Prostate gland (tissue), 2 donors: ENCODE data around the gene GLB1L. TPM values are rescaled to one million over a fixed set of nuclear protein-coding genes. Genes with fewer than 3 reads are reported as not detected.

Experiments
- DNase-seq: peaks from one replicate; pipeline ENCODE4 v3.0.0-alpha.2; 2019; ENCODE audit warnings: low spot score
- H3K27ac ChIP-seq, 2 donors: fragments of 200-600 bp; sonication (generic); 2 replicates each; pipeline ENCODE4 v1.5.1; 2017 to 2019
- H3K27me3 ChIP-seq: fragments of 200-600 bp; sonication (generic); replicated peaks from 2 replicates; pipeline ENCODE4 v1.5.1; 2019; ENCODE audit not compliant: insufficient read depth
- H3K36me3 ChIP-seq, 2 donors: fragments of 200-600 bp; sonication (generic); 1 replicate in 1 of 2; 2 replicates in 1 of 2; pipeline versions ENCODE4 v1.5.1 to v1.8.1; 2017 to 2019
- H3K4me1 ChIP-seq: fragments of 200-600 bp; sonication (generic); replicated peaks from 2 replicates; pipeline ENCODE4 v1.5.1; 2019
- H3K4me3 ChIP-seq, 2 donors: fragments of 200-600 bp; sonication (generic); 2 replicates each; pipeline ENCODE4 v1.5.1; 2017 to 2019
- H3K9me3 ChIP-seq: fragments of 200-600 bp; sonication (generic); 2 replicates; pipeline ENCODE4 v1.5.1; 2017
- POLR2A ChIP-seq: fragments of 450-650 bp; IDR thresholded peaks from one replicate; pipeline ENCODE4 v1.6.1; 2016; ENCODE audit warnings: antibody characterized with exemption, mild to moderate bottlenecking
- POLR2AphosphoS5 ChIP-seq: sonication (generic); formaldehyde crosslinking; IDR thresholded peaks from one replicate; pipeline ENCODE4 v1.6.1; 2017; ENCODE audit warnings: antibody characterized with exemption
- WGBS: methylation state at CpG from one replicate; pipeline ENCODE4 v1.1.5; 2018; 5-methylcytosine and 5-hydroxymethylcytosine counted together
- intact Hi-C: fragments of 100-400 bp; cut with DNase I; formaldehyde crosslinking; loops from one replicate; pipeline ENCODE4 v1.14.2; 2022
- total RNA-seq, 2 donors: library from RNA; depleted of rRNA; stranded (reverse); fragments of >200 nt; gene quantifications; one replicate each; pipeline ENCODE4 v1.1.0, GENCODE V29; 2016
- TF ChIP-seq, protein P1 (sequence below), 4 experiments: fragments of 200-600 bp in 2 of 4; fragments of 450-650 bp in 2 of 4; sonication (generic) in 2 of 4; IDR thresholded peaks; 1 replicate in 3 of 4; 2 replicates in 1 of 4; pipeline ENCODE4 v1.5.1; 2016 to 2019; ENCODE audit warnings: antibody characterized with exemption in 4 of 4, mild to moderate bottlenecking in 2 of 4, moderate library complexity in 2 of 4

Gene GLB1L
- total RNA-seq, 2 donors from 2014 or later: 23.1 to 25.0 TPM

DNA sequence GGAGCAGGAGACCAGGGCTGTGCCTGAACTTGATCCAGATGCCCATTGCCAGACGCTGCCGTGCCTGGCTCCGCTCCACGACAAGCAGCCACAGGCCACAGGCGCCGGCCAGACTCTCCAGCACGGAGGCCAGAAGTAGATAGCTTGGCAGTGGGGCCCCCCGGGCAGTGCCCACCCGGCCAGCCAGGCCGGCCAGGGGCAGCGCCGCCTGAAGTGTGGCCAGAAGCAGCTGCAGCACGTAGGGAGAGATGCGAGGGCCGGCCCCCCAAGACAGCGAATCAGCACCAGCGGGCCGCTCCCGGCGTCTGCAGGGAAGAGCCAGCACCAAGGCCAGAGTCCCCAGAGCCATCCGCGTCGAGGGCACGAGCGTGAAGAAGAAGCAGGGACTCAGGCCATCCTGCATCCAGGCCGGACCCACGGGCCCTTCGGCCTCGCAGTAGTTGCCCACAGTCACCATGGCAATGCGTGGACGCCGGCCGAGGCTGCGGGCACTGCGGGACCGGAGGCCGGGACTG, 27.0 kb downstream of the GLB1L start:
- DNase-seq: peak; percentile 73
- peaks cover 22% of the 10 kb centered on the region for H3K4me1 ChIP-seq
- peak overlapping the region; percentile 42 to 46 for H3K4me3 ChIP-seq
- WGBS: under 1% methylated on average over 22 of the region's 37 CpGs
- no peaks in the 10 kb centered on the region for H3K27me3 ChIP-seq
- intact Hi-C loops: loop anchor here (5.0 to 10.0 kb wide), 2 partner anchors 41 to 77 kb away; partner anchors contain the start of genes CNPPD1 and RETREG2
- H3K9me3 ChIP-seq: no peaks in the 10 kb centered on the region
- H3K36me3 ChIP-seq: peaks cover 21 to 27% of the 10 kb centered on the region in 2 donors
- H3K27ac ChIP-seq: peak overlapping the region; percentile 88 to 89
- TF ChIP-seq, protein P1, sequence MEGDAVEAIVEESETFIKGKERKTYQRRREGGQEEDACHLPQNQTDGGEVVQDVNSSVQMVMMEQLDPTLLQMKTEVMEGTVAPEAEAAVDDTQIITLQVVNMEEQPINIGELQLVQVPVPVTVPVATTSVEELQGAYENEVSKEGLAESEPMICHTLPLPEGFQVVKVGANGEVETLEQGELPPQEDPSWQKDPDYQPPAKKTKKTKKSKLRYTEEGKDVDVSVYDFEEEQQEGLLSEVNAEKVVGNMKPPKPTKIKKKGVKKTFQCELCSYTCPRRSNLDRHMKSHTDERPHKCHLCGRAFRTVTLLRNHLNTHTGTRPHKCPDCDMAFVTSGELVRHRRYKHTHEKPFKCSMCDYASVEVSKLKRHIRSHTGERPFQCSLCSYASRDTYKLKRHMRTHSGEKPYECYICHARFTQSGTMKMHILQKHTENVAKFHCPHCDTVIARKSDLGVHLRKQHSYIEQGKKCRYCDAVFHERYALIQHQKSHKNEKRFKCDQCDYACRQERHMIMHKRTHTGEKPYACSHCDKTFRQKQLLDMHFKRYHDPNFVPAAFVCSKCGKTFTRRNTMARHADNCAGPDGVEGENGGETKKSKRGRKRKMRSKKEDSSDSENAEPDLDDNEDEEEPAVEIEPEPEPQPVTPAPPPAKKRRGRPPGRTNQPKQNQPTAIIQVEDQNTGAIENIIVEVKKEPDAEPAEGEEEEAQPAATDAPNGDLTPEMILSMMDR (IDR thresholded peaks at IDR 0.05): peak in 1 of 4 experiments; percentile 2
- TF ChIP-seq POLR2AphosphoS5 (no peak), POLR2A (no peak)

DNA sequence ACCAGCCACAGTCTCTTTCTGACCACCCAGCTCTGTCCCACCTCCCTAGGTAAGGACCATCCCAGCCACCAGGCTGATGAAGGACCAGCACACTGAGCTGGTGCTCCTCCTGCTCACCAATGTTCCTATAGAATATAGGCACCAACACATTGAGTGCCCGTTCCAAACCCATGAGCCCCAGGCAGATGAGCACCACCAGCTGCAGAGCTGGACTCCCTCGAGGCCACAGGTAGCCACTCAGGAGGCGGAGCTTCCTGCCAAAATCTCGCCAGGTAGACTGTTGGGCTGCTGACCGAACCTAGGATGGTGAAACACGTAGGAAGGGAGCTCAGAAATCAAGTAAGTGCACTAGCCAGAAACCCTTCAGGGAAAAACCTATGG, 28.7 kb downstream of the GLB1L start:
- intact Hi-C loops: loop anchor here (5.0 to 10.0 kb wide), 2 partner anchors 39 to 78 kb away; partner anchors contain the start of genes CNPPD1 and RETREG2
- Histone ChIP-seq H3K9me3 (no peaks in the 10 kb centered on the region), H3K36me3 (peaks cover 10 to 12% of the 10 kb centered on the region in 2 donors), H3K27me3 (no peaks in the 10 kb centered on the region), H3K4me3 (no peak overlapping the region), H3K4me1 (peaks cover 22% of the 10 kb centered on the region), H3K27ac (no peak overlapping the region)
- no peak for DNase-seq
- WGBS: 90% methylated on average over 6 of the region's 6 CpGs
- TF ChIP-seq, protein P1 (IDR thresholded peaks at IDR 0.05): no peak
- TF ChIP-seq POLR2A: no peak
- no peak for TF ChIP-seq POLR2AphosphoS5

DNA sequence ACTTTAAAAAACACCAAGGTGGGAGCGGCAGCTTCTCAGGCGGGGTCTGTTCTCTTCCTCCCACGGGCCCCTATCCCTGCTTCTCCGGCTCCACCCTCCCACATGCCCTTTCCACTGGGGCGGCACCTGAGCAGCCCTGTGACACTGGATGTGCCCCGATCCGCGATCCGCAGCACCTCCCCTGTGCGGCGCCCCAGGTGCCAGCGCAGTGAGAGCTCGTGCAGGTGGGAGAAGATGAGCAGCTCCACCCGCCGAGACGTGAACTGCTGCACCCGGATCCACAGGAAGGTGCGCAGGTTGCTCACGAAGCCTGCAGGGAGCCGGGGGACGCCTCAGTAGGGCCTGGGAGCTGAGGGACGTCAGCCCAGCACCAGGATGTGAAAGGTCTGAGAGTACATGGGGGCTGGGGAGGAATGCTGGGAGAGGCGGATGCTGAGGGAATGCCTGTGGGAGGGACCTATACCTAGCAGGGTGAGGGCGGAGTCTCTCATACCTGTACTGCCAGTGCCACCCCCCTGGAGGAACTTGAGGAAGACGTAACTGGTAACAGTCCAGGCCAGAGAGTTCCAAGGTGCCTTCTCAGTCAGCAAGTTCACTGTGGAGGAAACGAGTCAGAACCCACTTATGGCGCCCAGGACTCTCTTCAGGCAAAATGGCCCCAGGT, 29.2 kb downstream of the GLB1L start:
- Histone ChIP-seq H3K9me3 (no peaks in the 10 kb centered on the region), H3K27ac (no peak overlapping the region), H3K4me3 (no peak overlapping the region), H3K36me3 (peaks cover 10 to 11% of the 10 kb centered on the region in 2 donors), H3K4me1 (peaks cover 22% of the 10 kb centered on the region), H3K27me3 (no peaks in the 10 kb centered on the region)
- DNase-seq: no peak
- 91% methylated on average over 27 of the region's 27 CpGs for WGBS
- intact Hi-C loops: loop anchor here (5.0 to 10.0 kb wide), 2 partner anchors 39 to 79 kb away; partner anchors contain the start of genes CNPPD1 and RETREG2
- no peak for TF ChIP-seq POLR2A
- TF ChIP-seq, protein P1 (IDR thresholded peaks at IDR 0.05): no peak
- TF ChIP-seq POLR2AphosphoS5: no peak

DNA sequence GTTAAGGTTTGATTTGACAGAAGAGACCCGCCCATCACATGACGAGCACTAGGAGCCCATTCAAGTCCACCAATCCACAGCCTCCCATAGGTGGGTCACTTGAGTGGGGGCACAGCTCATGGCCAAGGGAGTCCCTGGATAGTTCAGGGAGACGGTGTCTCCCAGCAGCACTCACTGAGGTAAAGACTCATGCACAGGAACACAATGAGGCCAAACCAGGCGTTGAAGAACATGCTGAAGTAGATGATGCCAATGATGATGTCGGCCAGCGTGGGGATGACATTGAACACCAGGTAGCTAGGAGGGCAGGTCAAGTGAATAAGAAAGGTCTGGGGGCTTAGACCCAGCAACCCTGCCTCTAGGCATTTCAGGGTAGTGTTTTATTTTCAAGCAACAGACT, 30.5 kb downstream of the GLB1L start:
- Histone ChIP-seq H3K4me1 (peaks cover 22% of the 10 kb centered on the region), H3K9me3 (no peaks in the 10 kb centered on the region), H3K27ac (no peak overlapping the region), H3K27me3 (no peaks in the 10 kb centered on the region), H3K36me3 (peaks cover 6 to 11% of the 10 kb centered on the region in 2 donors), H3K4me3 (no peak overlapping the region)
- TF ChIP-seq, protein P1 (IDR thresholded peaks at IDR 0.05): no peak
- intact Hi-C loops: loop anchor here (5.0 to 10.0 kb wide), 2 partner anchors 37 to 80 kb away; partner anchors contain the start of genes CNPPD1 and RETREG2
- 91% methylated on average over 6 of the region's 6 CpGs for WGBS
- DNase-seq: no peak
